ENCODE results near the gene OXSR1. TPM values are rescaled to one million over a fixed set of nuclear protein-coding genes. Genes with fewer than 3 reads are reported as not detected.

OXSR1 gene
- total and polyA plus RNA-seq, 2 experiments from 2014 or later: 16.0 to 41.1 TPM

GRCh38 chr3:38245930-38246329, 80.6 kb downstream of the OXSR1 start:
- no peak overlapping the region for H3K27ac Mint-ChIP-seq
- H3K27me3 Mint-ChIP-seq (ENCODE audit: insufficient read depth, low read depth, poor library complexity): no peaks in the 10 kb centered on the region

More at GRCh38 chr3:38245930-38246329, 80.6 kb downstream of the OXSR1 start:
- H3K36me3 ChIP-seq (ENCODE audit: insufficient read depth): peaks cover 14% of the 10 kb centered on the region
- no peaks in the 10 kb centered on the region for H3K9me3 Mint-ChIP-seq
- H3K27ac ChIP-seq (ENCODE audit: low read depth): no peak overlapping the region
- H3K4me3 Mint-ChIP-seq: no peak overlapping the region
- no peaks in the 10 kb centered on the region for H3K79me2 ChIP-seq (replicated peaks; ENCODE audit: insufficient read depth)
- no peaks in the 10 kb centered on the region for H3K4me1 Mint-ChIP-seq
- H3K36me3 Mint-ChIP-seq (ENCODE audit: low read depth): peaks cover 20% of the 10 kb centered on the region; the same call in 2 of the 3 replicates
- H2AFZ ChIP-seq: no peak overlapping the region
- H3K4me3 ChIP-seq: no peak overlapping the region
- H3K4me1 ChIP-seq (ENCODE audit: insufficient read depth): no peaks in the 10 kb centered on the region
- no peaks in the 10 kb centered on the region for H3K9me2 ChIP-seq (ENCODE audit: insufficient read depth)
- no peak overlapping the region for H3K4me2 ChIP-seq
- no peak for TF ChIP-seq CREB1 (CRISPR knock-in tag; IDR thresholded peaks at IDR 0.05; ENCODE audit: low read depth)
- TF ChIP-seq STAT1 (IDR thresholded peaks at IDR 0.05; ENCODE audit: unreplicated experiment): no peak
- TF ChIP-seq ZNF114 (CRISPR knock-in tag; IDR thresholded peaks at IDR 0.05): no peak
- no peak for TF ChIP-seq JUNB (IDR thresholded peaks at IDR 0.05; ENCODE audit: unreplicated experiment)
- no peak for TF ChIP-seq EZH2phosphoT487 (IDR thresholded peaks at IDR 0.05; ENCODE audit: unreplicated experiment)
- TF ChIP-seq POLR2AphosphoS5 (IDR thresholded peaks at IDR 0.05; ENCODE audit: low read depth): no peak
- no peak for TF ChIP-seq CTCF (conservative IDR thresholded peaks at IDR 0.05; ENCODE audit: low read depth in 2 of 2)
- TF ChIP-seq REST (IDR thresholded peaks at IDR 0.05; ENCODE audit: unreplicated experiment): no peak
- TF ChIP-seq ZNF331 (CRISPR knock-in tag; IDR thresholded peaks at IDR 0.05; ENCODE audit: low read depth): no peak
- TF ChIP-seq EZH2 (IDR thresholded peaks at IDR 0.05; ENCODE audit: low read depth, unreplicated experiment): no peak
- TF ChIP-seq ETS1 (IDR thresholded peaks at IDR 0.05): no peak
- TF ChIP-seq NANOG (IDR thresholded peaks at IDR 0.05; ENCODE audit: borderline replicate concordance): no peak
- TF ChIP-seq ZNF462 (CRISPR knock-in tag; IDR thresholded peaks at IDR 0.05): no peak
- H3K27me3 ChIP-seq (ENCODE audit: insufficient read depth): no peaks in the 10 kb centered on the region
- H4K20me1 ChIP-seq (replicated peaks; ENCODE audit: insufficient read depth): peaks cover 13% of the 10 kb centered on the region; the same call in 1 of the 2 replicates
- ATAC-seq (no peak), DNase-seq (ENCODE audit: low spot score) (no peak)
- H3F3A ChIP-seq (replicated peaks; ENCODE audit: low read depth): no peaks in the 10 kb centered on the region
